CD14-positive monocyte (primary cell): ENCODE results near the gene PHYHIPL. TPM values are rescaled to one million over a fixed set of nuclear protein-coding genes. Genes with fewer than 3 reads are reported as not detected.

ENCODE experiments used
- DNase-seq, 3 donors: peaks; one replicate each; pipeline ENCODE4 v3.0.0-alpha.2; 2011 to 2022
- H2AFZ ChIP-seq: 2 replicates; pipeline ENCODE4 v1.6.0; 2012; ENCODE audit warnings: mild to moderate bottlenecking, low read depth, low read length, inconsistent platforms; ENCODE audit not compliant: insufficient read depth, poor library complexity, severe bottlenecking
- H3K27ac ChIP-seq, 2 donors: 1 replicate in 1 of 2; 2 replicates in 1 of 2; pipeline ENCODE4 v1.5.1; 2012 to 2013; ENCODE audit warnings: low read length in 2 of 2, control low read depth in 1 of 2, inconsistent platforms in 1 of 2, low read depth in 1 of 2, mild to moderate bottlenecking in 1 of 2
- H3K27me3 ChIP-seq, 2 donors: one replicate each; pipeline versions ENCODE4 v1.6.0 to v1.6.1; 2011 to 2013; ENCODE audit warnings: low read length in 2 of 2; ENCODE audit not compliant: control insufficient read depth in 2 of 2, insufficient read depth in 2 of 2
- H3K36me3 ChIP-seq, 2 donors: replicated peaks in 1 of 2; 1 replicate in 1 of 2; 2 replicates in 1 of 2; pipeline versions ENCODE4 v1.5.1 to v1.6.1; 2012 to 2013; ENCODE audit warnings: low read length in 2 of 2, control low read depth in 1 of 2, inconsistent platforms in 1 of 2, mild to moderate bottlenecking in 1 of 2; ENCODE audit not compliant: insufficient read depth in 2 of 2, control insufficient read depth in 1 of 2
- H3K4me1 ChIP-seq, 2 donors: 1 replicate in 1 of 2; 2 replicates in 1 of 2; pipeline versions ENCODE4 v1.5.1 to v1.6.1; 2012 to 2013; ENCODE audit warnings: low read length in 2 of 2, control low read depth in 1 of 2, inconsistent platforms in 1 of 2, mild to moderate bottlenecking in 1 of 2, moderate library complexity in 1 of 2; ENCODE audit not compliant: insufficient read depth in 2 of 2, control insufficient read depth in 1 of 2
- H3K4me2 ChIP-seq: replicated peaks from 2 replicates; pipeline ENCODE3; 2012; ENCODE audit warnings: low read length, moderate library complexity, mild to moderate bottlenecking; ENCODE audit not compliant: poor library complexity, severe bottlenecking; ENCODE audit errors: extremely low read depth
- H3K4me3 ChIP-seq, 3 experiments: fragments of 200-600 bp in 1 of 3; sonication (generic) in 1 of 3; replicated peaks in 1 of 3; 1 replicate in 2 of 3; 2 replicates in 1 of 3; pipeline ENCODE4 v1.5.1; 2011 to 2013; ENCODE audit warnings: low read length in 3 of 3, mild to moderate bottlenecking in 3 of 3, control low read depth in 2 of 3, low read depth in 2 of 3, inconsistent platforms in 1 of 3, moderate library complexity in 1 of 3
- H3K79me2 ChIP-seq: 2 replicates; pipeline ENCODE4 v1.6.0; 2012; ENCODE audit warnings: mild to moderate bottlenecking, control low read depth, inconsistent platforms, low read length, moderate library complexity; ENCODE audit not compliant: insufficient read depth
- H3K9ac ChIP-seq: 2 replicates; pipeline ENCODE4 v1.6.0; 2017; ENCODE audit warnings: low read length, mild to moderate bottlenecking; ENCODE audit not compliant: insufficient read depth, poor library complexity, severe bottlenecking
- H3K9me3 ChIP-seq, 2 donors: replicated peaks in 1 of 2; 1 replicate in 1 of 2; 2 replicates in 1 of 2; pipeline versions ENCODE4 v1.5.1 to v1.6.1; 2012 to 2013; ENCODE audit warnings: low read length in 2 of 2, control low read depth in 1 of 2; ENCODE audit not compliant: control insufficient read depth in 1 of 2, insufficient read depth in 1 of 2
- H4K20me1 ChIP-seq: 2 replicates; pipeline ENCODE4 v1.6.0; 2012; ENCODE audit warnings: mild to moderate bottlenecking, low read length, control low read depth, moderate library complexity; ENCODE audit not compliant: insufficient read depth
- H3K27ac Mint-ChIP-seq, 7 donors: one replicate each; pipeline ENCODE4 v1.8.0; 2020; ENCODE audit warnings: mild to moderate bottlenecking in 7 of 7, mixed read lengths in 7 of 7, moderate library complexity in 6 of 7, inconsistent platforms in 2 of 7
- H3K27me3 Mint-ChIP-seq, 3 donors: one replicate each; pipeline ENCODE4 v1.8.0; 2021 to 2022; ENCODE audit warnings: low read depth in 3 of 3, mild to moderate bottlenecking in 3 of 3, mixed read lengths in 3 of 3, moderate library complexity in 3 of 3, inconsistent platforms in 1 of 3
- H3K36me3 Mint-ChIP-seq, 2 donors: one replicate each; pipeline ENCODE4 v1.8.0; 2020; ENCODE audit warnings: mixed read lengths in 2 of 2, inconsistent platforms in 1 of 2, mild to moderate bottlenecking in 1 of 2
- H3K4me1 Mint-ChIP-seq: one replicate; pipeline ENCODE4 v1.8.0; 2020; ENCODE audit warnings: mild to moderate bottlenecking, mixed read lengths
- H3K4me3 Mint-ChIP-seq, 2 donors: one replicate each; pipeline ENCODE4 v1.8.0; 2020; ENCODE audit warnings: mild to moderate bottlenecking in 2 of 2, mixed read lengths in 2 of 2, moderate library complexity in 1 of 2
- H3K9me3 Mint-ChIP-seq, 7 donors: one replicate each; pipeline ENCODE4 v1.8.0; 2020 to 2022; ENCODE audit warnings: mixed read lengths in 7 of 7, mild to moderate bottlenecking in 6 of 7, moderate library complexity in 6 of 7, inconsistent platforms in 2 of 7
- CTCF ChIP-seq: fragments of 200-600 bp; IDR thresholded peaks from one replicate; pipeline ENCODE4 v1.8.0; 2022; ENCODE audit warnings: antibody characterized with exemption, mild to moderate bottlenecking
- WGBS: methylation state at CpG from one replicate; pipeline ENCODE4 v1.1.5; 2013; ENCODE audit warnings: missing lambda C conversion rate; ENCODE audit not compliant: insufficient coverage; 5-methylcytosine and 5-hydroxymethylcytosine counted together
- intact Hi-C, 2 donors: fragments of 100-400 bp; cut with micrococcal nuclease; formaldehyde crosslinking; loops; one replicate each; pipeline versions ENCODE4 v1.15.0 to v1.15.1; 2023
- polyA plus RNA-seq, 3 donors: library from polyadenylated mRNA; depleted of rRNA in 1 of 3; unstranded in 2 of 3; stranded (reverse) in 1 of 3; fragments of 300-500 nt in 2 of 3; fragments of >200 nt in 1 of 3; fragmentation: Illumina TruSeq in 2 of 3; gene quantifications; 1 replicate in 2 of 3; 2 replicates in 1 of 3; pipeline ENCODE4 v1.2.3, GENCODE V29; 2012 to 2021

The PHYHIPL gene
- polyA plus RNA-seq, 3 donors: not detected

- Mint-ChIP-seq H3K4me1 (no peaks in the 10 kb centered on the region), H3K9me3 (peaks cover 0 to 1% (median 0%) of the 10 kb centered on the region in 7 donors), H3K36me3 (no peaks in the 10 kb centered on the region), H3K4me3 (no peak overlapping the region), H3K27ac (no peak overlapping the region), H3K27me3 (peaks cover 0 to 2% (median 0%) of the 10 kb centered on the region in 3 donors)
- H3K4me3 ChIP-seq: no peak overlapping the region
- H3K4me1 ChIP-seq: no peaks in the 10 kb centered on the region
- TF ChIP-seq CTCF: no peak
- no peaks in the 10 kb centered on the region for H4K20me1 ChIP-seq
- no CpG with 5 or more reads among the region's 1 CpG for WGBS
- H3K27ac ChIP-seq: no peak overlapping the region
- intact Hi-C loops: no loop called here
- H2AFZ ChIP-seq: no peak overlapping the region
- H3K4me2 ChIP-seq: no peak overlapping the region
- no peaks in the 10 kb centered on the region for H3K27me3 ChIP-seq
- H3K79me2 ChIP-seq: no peaks in the 10 kb centered on the region
- no peaks in the 10 kb centered on the region for H3K9me3 ChIP-seq
- no peak overlapping the region for H3K9ac ChIP-seq
- no peaks in the 10 kb centered on the region for H3K36me3 ChIP-seq
- no peak for DNase-seq
These were observed 103.0 kb downstream of the PHYHIPL start for GRCh38 chr10:59279476-59279875.

GRCh38 chr10:59279991-59280505 is 103.6 kb downstream of the PHYHIPL start:
- peaks cover 0 to 2% (median 0%) of the 10 kb centered on the region in 3 donors for H3K27me3 Mint-ChIP-seq
- no peak overlapping the region for H3K4me2 ChIP-seq
- H3K9me3 Mint-ChIP-seq: peaks cover 0 to 1% (median 0%) of the 10 kb centered on the region in 7 donors
- H3K27ac Mint-ChIP-seq: no peak overlapping the region
- H3K36me3 Mint-ChIP-seq: no peaks in the 10 kb centered on the region
- H3K9me3 ChIP-seq: no peaks in the 10 kb centered on the region
- no peaks in the 10 kb centered on the region for H3K36me3 ChIP-seq
- DNase-seq: no peak
- H3K4me1 ChIP-seq: no peaks in the 10 kb centered on the region
- intact Hi-C loops: no loop called here
- H3K27me3 ChIP-seq: no peaks in the 10 kb centered on the region
- H4K20me1 ChIP-seq: no peaks in the 10 kb centered on the region
- H3K4me1 Mint-ChIP-seq: no peaks in the 10 kb centered on the region
- H3K79me2 ChIP-seq: no peaks in the 10 kb centered on the region
- no peak overlapping the region for H3K4me3 ChIP-seq
- H3K4me3 Mint-ChIP-seq: no peak overlapping the region
- no peak for TF ChIP-seq CTCF
- no CpG with 5 or more reads among the region's 1 CpG for WGBS
- H3K27ac ChIP-seq: no peak overlapping the region
- no peak overlapping the region for H2AFZ ChIP-seq
- H3K9ac ChIP-seq: no peak overlapping the region
